ENCODE data around the gene CACNG3. TPM values are rescaled to one million over a fixed set of nuclear protein-coding genes. Genes with fewer than 3 reads are reported as not detected.

CACNG3 gene
- total and polyA plus RNA-seq, 2 donors (not counting 3 experiments of a cell fraction or from before 2014, with no cell fraction given), result not detected

DNA sequence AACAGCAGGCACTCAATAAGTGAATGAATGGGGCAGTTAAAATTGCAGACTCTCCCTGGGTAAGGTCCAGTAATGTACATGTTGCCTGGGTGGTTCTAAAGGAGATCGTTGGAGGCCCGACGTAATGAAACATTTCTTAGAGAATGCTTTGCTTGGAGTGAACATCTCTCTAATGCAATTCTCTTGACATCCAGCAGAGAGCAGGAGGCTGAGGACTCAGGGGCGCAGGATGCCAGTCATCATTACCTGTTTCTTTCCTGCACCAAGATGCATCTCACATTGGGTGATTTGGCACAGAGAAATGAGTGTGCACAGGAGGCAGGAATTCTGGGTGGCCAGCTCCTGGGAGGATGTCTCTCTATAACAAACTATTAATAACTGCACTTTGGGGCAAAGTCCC, 152.9 kb downstream of the CACNG3 start:
- DNase-seq (ENCODE audit: low read depth, low spot score), result no peak
- no TSS peak for BruUV-seq (replicated peaks)
- Histone ChIP-seq H3K4me2 (ENCODE audit: insufficient read depth, low read length) (no peak overlapping the region), H3K36me3 (ENCODE audit: control insufficient read depth in 2 of 2, extremely low read depth in 1 of 2, insufficient read depth in 2 of 2, low read length in 2 of 2) (no peaks in the 10 kb centered on the region), H3K27me3 (ENCODE audit: control insufficient read depth in 2 of 2, insufficient read depth in 2 of 2, low read length in 2 of 2) (no peaks in the 10 kb centered on the region), H3K4me1 (ENCODE audit: control insufficient read depth, extremely low read depth, insufficient read depth, low read length) (no peaks in the 10 kb centered on the region), H4K20me1 (replicated peaks; ENCODE audit: control insufficient read depth, extremely low read depth, insufficient read depth, low read length) (no peaks in the 10 kb centered on the region), H3K9me3 (replicated peaks; ENCODE audit: control insufficient read depth, insufficient read depth, low read length) (no peaks in the 10 kb centered on the region), H3K79me2 (ENCODE audit: control insufficient read depth, insufficient read depth, low read length) (no peaks in the 10 kb centered on the region), H2AFZ (ENCODE audit: low read depth, low read length) (no peak overlapping the region), H3K4me3 (replicated peaks in 1 of 3; ENCODE audit: insufficient read depth in 1 of 3, low read depth in 1 of 3, low read length in 3 of 3) (no peak overlapping the region), H3K27ac (ENCODE audit: insufficient read depth, low read depth, low read length) (no peak overlapping the region), H3K9ac (replicated peaks; ENCODE audit: extremely low read depth, insufficient read depth, low read length) (no peak overlapping the region), H3K9me1 (replicated peaks; ENCODE audit: control insufficient read depth, extremely low read depth, insufficient read depth, low read length) (no peaks in the 10 kb centered on the region)
- ChIA-PET POLR2A (no interaction called here), CTCF (no interaction called here)
- TF ChIP-seq GATA2 (IDR thresholded peaks at IDR 0.05; ENCODE audit: insufficient read depth, insufficient read length, low read depth, low read length) (no peak), FOS (IDR thresholded peaks at IDR 0.05; ENCODE audit: borderline replicate concordance, insufficient read depth, low read length) (no peak), JUN (IDR thresholded peaks at IDR 0.05; ENCODE audit: borderline replicate concordance, insufficient read depth, insufficient read length, low read depth) (no peak), MYC (IDR thresholded peaks at IDR 0.05; ENCODE audit: low read depth, low read length) (no peak), POLR2AphosphoS5 (IDR thresholded peaks at IDR 0.05; ENCODE audit: insufficient read depth, low read depth, low read length) (no peak)
- TF ChIP-seq, protein P1, sequence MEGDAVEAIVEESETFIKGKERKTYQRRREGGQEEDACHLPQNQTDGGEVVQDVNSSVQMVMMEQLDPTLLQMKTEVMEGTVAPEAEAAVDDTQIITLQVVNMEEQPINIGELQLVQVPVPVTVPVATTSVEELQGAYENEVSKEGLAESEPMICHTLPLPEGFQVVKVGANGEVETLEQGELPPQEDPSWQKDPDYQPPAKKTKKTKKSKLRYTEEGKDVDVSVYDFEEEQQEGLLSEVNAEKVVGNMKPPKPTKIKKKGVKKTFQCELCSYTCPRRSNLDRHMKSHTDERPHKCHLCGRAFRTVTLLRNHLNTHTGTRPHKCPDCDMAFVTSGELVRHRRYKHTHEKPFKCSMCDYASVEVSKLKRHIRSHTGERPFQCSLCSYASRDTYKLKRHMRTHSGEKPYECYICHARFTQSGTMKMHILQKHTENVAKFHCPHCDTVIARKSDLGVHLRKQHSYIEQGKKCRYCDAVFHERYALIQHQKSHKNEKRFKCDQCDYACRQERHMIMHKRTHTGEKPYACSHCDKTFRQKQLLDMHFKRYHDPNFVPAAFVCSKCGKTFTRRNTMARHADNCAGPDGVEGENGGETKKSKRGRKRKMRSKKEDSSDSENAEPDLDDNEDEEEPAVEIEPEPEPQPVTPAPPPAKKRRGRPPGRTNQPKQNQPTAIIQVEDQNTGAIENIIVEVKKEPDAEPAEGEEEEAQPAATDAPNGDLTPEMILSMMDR (IDR thresholded peaks at IDR 0.05; ENCODE audit: extremely low read depth in 1 of 2, insufficient read depth in 1 of 2, low read depth in 1 of 2, low read length in 2 of 2), result no peak
- FAIRE-seq, result no peak
- dilution Hi-C loops (cut with MboI; ENCODE audit: extremely low pct_ligation_motif_present, low sequenced_read_pairs) (no loop called here), intact Hi-C loops (cut with micrococcal nuclease) (no loop called here)

Small RNA genes within 50 kb of the gene (small RNA-seq; reads per million reads assigned to genes)
- gene RF00408 (ENCODE audit: insufficient read depth, insufficient read length, low read depth, low replicate concordance) (not detected), gene RNU7-24P (ENCODE audit: insufficient read depth, insufficient read length, low read depth, low replicate concordance) (not detected)
